RWPE1 (cell line): Measurements from ENCODE around the gene ELF1.

Experiments used
- CTCF ChIA-PET: fragments of 350-600 bp; sonication (Branson Sonifier 250); formaldehyde crosslinking; extraction: SDS; loops from one replicate; lab custom pipeline; 2021; lab: Yijun Ruan, JAX
- POLR2A ChIA-PET: fragments of 400-600 bp; formaldehyde crosslinking; extraction: SDS; loops from one replicate; lab custom pipeline; 2020; ENCODE audit warnings: antibody characterized with exemption; ENCODE audit not compliant: low non-redundant PET; lab: Yijun Ruan, JAX
- DNase-seq: peaks from one replicate; pipeline ENCODE4 v3.0.0; 2012; ENCODE audit warnings: low spot score
- H3K27ac ChIP-seq: fragments of 450-650 bp; 2 replicates; pipeline ENCODE4 v1.5.1; 2017
- CTCF ChIP-seq: fragments of 450-650 bp; conservative IDR thresholded peaks from 2 replicates; pipeline ENCODE4 v1.5.1; 2017; ENCODE audit warnings: low read depth, mild to moderate bottlenecking

The ELF1 gene

GRCh38 chr13:41056194-41056593 is 37.1 kb upstream of the ELF1 start:
- no peak for TF ChIP-seq CTCF
- CTCF ChIA-PET = no interaction called here
- POLR2A ChIA-PET = no interaction called here
- DNase-seq = no peak
- no peak overlapping the region for H3K27ac ChIP-seq

- no peak for TF ChIP-seq CTCF
- no peak for DNase-seq
- H3K27ac ChIP-seq = no peak overlapping the region
- CTCF ChIA-PET = interaction anchor here (0.5 to 1.7 kb wide), 7 partner anchors 8 to 278 kb away, joined by 3 to 5 read pairs (median 3); no protein-coding TSS in a partner anchor
- POLR2A ChIA-PET = no interaction called here
Observed at GRCh38 chr13:41054919-41055619, 36.0 kb upstream of the ELF1 start.

- no peak for DNase-seq
- ChIA-PET CTCF (interaction anchor here (0.5 to 1.7 kb wide), 6 partner anchors 7 to 580 kb away, joined by 3 to 5 read pairs (median 3); no protein-coding TSS in a partner anchor), POLR2A (no interaction called here)
- no peak overlapping the region for H3K27ac ChIP-seq
- peak; percentile 32; the same call in 1 of the 2 replicates for TF ChIP-seq CTCF
Observed at GRCh38 chr13:41054212-41054877, 35.2 kb upstream of the ELF1 start.

GRCh38 chr13:41053384-41053826 is 34.3 kb upstream of the ELF1 start:
- no peak overlapping the region for H3K27ac ChIP-seq
- no peak for DNase-seq
- POLR2A ChIA-PET = no interaction called here
- no peak for TF ChIP-seq CTCF
- CTCF ChIA-PET = interaction anchor here (0.6 kb wide), 2 partner anchors 581 to 710 kb away, joined by 3 read pairs; no protein-coding TSS in a partner anchor

GRCh38 chr13:41052441-41052840 is 33.3 kb upstream of the ELF1 start:
- no peak for TF ChIP-seq CTCF
- DNase-seq = no peak
- ChIA-PET CTCF (no interaction called here), POLR2A (no interaction called here)
- H3K27ac ChIP-seq = no peak overlapping the region

- H3K27ac ChIP-seq = no peak overlapping the region
- no peak for TF ChIP-seq CTCF
- POLR2A ChIA-PET = no interaction called here
- no peak for DNase-seq
- CTCF ChIA-PET = no interaction called here
Observed at GRCh38 chr13:41049480-41050440, 30.6 kb upstream of the ELF1 start.
